Raji (cell line): ENCODE data around the gene OR2T2.
"Not testable (repeated sequence)": the region's sequence is repeated elsewhere in the genome, so short reads cannot be mapped to it uniquely, and the experiment has no call there.

Source experiments
- POLR2A ChIP-seq: IDR thresholded peaks from 2 replicates; pipeline ENCODE4 v1.6.1; 2011; ENCODE audit warnings: low read depth, low read length, control low read depth; ENCODE audit not compliant: insufficient read depth

Gene OR2T2, protein sequence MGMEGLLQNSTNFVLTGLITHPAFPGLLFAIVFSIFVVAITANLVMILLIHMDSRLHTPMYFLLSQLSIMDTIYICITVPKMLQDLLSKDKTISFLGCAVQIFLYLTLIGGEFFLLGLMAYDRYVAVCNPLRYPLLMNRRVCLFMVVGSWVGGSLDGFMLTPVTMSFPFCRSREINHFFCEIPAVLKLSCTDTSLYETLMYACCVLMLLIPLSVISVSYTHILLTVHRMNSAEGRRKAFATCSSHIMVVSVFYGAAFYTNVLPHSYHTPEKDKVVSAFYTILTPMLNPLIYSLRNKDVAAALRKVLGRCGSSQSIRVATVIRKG

DNA sequence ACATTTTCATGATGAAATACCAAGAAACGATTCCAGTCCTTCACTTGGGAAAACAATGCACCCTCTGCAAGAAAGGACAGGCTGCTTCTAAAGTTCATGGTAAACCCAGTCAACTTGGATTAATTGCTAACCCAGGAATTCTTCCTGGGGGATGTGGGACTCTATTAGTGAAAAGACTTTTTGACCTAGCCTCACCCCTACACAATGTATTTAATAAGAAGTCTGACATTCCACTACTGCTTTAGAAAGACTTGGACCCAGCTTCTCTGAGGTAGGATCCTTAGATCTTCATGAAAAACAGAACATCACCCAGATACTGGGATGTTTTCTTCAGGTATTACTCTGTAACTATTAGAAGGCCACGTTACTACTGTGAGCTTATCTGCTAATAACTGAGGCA is at the start of gene OR2T2:
Gene OR2T2, plus strand, starts transcription at position 239 of the 400 bp plus-strand sequence. CDS start 7,161 bp downstream, outside the sequence.
- TF ChIP-seq POLR2A = not testable (repeated sequence)

DNA sequence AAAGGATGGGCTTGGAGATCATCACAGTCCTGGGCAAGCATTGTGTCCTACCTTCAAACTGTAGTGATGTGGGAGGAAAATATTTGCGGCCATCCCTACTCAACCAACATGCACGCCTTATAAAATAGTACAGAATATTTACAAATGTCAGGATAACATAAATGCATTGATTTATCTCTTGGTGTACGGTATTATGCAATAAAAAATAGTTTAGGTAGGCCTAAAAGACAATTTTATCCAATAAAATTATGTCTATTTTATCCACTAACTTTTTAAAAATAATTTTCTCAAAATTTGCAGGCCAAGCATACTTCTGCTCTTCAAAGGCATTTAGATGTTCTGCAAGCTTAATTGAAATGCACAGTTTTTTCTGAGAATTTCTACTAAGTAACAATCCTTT is 42.7 kb upstream of the OR2T2 start, which contains the start of gene OR2T1:
Gene OR2T1, plus strand, starts transcription at position 301 of the 400 bp plus-strand sequence. CDS start 3,100 bp downstream, outside the sequence.
- no peak for TF ChIP-seq POLR2A

DNA sequence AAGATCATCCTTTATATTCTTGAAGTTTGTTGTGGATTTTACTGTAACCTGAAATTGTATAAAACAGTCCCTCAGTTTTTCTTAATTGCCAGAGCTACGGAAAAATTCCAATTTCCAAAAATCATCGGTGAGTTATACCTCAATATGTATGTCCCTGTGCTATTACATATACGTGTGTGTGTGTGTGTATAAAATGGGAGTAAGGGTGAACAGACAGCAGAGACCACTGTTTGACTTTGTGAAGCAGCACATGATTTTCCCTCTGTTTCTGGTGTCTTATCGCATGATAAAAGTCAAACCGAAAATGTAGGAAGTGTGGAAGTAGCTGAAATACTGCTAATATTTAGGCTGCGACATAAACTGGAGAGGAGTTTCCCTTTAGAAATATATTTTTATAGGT is 41.4 kb upstream of the OR2T2 start:
- no peak for TF ChIP-seq POLR2A

DNA sequence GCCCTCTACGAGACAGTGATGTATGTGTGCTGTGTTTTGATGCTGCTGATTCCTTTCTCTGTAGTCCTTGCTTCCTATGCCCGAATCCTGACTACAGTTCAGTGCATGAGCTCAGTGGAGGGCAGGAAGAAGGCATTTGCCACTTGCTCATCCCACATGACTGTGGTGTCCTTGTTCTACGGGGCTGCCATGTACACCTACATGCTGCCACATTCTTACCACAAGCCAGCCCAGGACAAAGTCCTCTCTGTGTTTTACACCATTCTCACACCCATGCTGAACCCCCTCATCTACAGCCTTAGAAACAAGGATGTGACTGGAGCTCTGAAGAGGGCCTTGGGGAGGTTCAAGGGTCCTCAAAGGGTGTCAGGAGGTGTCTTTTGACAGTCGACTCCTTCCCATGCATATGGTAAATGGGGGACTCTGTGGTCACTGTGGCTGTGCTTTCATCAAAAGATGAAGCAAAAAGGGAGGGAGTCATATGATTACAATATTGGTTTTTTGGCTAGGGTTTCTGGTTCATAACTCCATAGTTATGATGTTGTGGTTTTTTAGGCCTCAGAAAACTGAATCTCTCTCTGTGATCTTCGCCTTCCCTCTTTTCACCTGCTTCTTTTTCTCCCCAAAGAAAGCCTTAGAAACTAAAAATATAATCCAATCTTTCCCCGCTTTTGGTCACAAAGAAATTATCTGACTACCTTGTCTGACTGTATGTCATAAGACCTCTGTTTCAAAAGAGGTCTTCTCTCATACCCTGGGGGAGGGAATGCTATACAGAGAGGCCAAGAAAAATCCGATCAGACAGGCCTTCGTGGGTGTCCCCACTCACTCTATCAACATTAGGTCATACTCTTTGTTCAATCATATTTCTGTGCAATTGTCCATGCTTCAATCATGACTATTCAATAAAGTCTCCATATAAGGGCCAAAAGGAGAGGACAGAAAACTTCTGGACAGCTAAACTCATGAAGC is 38.4 kb upstream of the OR2T2 start:
- TF ChIP-seq POLR2A = no peak

DNA sequence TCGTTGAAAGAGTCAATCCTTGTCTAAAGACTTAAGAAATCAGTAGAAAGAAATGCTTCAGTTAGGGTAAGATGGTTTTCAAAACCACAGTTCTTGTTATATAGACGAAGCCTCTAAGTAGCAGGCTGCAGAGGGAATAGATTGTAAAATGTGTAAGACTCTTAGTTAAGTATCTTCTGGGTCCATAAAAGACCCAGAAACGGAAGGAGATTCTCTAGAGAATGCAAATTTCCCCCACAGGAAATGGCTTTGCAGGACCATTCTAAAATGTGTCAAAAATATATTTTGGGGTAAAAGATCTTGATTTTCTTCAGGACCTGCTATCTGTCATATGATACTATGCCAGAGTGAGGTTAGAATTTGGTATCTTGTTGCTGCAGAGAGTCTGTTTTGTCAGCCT is 29.2 kb upstream of the OR2T2 start:
- TF ChIP-seq POLR2A = no peak

DNA sequence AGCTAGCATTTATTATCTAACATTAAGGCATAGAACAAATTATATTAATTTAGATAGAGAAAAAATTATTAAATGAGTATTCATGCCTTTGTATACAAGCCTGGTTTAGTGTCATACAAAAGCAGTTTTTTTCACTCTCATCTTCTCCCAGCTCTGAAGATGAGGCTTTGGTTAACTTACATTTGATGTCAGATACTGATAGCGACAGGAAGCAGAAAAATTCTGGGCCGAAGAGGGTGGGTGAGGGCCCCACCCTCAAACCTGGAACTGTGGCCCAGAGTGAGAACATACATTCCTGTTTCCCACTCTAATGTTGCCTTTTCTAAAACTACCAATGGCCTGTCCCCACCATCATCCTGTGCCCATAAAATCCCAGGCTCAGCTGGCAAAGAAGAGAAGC is 27.6 kb upstream of the OR2T2 start:
- no peak for TF ChIP-seq POLR2A

DNA sequence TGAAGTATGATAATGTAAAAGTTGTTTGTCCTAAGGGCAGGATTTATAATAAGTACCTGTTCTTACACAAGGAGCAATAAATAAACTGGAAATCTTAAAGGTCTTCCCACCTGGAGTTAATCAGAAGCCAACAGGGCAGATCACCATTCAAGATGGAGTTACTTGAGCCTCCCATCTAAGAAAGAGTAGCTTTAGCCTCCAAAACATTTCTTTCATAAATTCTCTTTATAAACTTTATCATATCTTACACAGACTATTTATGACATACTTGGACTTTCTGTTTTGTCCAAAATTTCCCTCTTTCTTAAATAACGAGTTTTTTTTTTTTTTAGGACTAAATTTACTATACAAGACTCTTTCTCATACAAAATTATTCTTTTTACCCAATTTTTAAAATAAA is 24.1 kb upstream of the OR2T2 start:
- no peak for TF ChIP-seq POLR2A

DNA sequence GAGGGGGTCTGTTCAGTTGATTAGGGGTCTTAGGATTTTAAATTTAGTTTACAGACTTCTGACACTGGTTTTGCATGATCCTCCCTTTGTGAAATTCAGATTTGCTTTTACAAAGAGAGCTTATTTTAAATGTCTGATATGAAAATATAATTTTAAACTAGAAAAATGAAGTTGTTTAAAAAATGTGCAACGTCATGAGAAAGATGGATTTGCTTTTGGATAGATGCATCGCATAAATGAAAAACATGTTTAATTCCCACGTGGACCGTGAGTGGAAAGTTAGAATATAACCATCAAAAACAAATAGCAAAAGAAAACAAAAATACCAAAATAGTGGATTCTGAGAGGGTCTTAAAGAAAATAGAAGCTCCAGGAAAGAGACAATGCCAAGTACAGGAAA is 25.7 kb downstream of the OR2T2 start:
- no peak for TF ChIP-seq POLR2A

DNA sequence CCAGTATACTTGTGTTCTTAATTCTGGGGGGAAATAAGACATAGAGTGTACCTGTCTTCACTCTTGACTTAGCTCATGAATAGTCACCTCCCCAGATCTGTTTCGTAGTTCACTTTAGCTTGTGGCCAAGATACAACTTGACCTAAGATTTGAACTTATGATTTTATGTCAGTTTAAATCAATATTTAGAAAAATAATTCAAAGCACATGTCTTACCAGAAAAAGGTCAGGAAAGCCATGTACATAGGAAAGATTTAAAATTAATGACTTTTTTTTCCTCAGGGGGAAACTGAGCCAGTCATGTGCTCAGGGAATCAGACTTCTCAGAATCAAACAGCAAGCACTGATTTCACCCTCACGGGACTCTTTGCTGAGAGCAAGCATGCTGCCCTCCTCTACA is 27.6 kb downstream of the OR2T2 start, which contains the start of gene OR2T3:
Gene OR2T3, plus strand, starts transcription at position 301 of the 400 bp plus-strand sequence. Its CDS starts 0 bp downstream, at position 301.
- TF ChIP-seq POLR2A = not testable (repeated sequence)

DNA sequence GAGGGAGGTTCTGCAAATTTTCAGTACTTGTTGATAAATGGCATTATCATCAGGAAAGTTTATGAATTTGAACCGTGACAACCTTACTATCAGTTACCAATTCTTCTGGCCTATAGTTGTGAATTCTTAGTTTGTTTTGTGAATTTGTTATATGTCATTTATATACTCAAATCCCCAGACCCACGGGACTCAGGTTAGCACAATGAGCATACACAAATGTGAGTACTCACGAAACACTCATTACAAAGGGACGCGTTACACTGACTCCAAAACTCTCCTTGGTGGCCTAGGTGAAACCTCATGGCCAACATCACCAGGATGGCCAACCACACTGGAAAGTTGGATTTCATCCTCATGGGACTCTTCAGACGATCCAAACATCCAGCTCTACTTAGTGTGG is 42.9 kb downstream of the OR2T2 start, which contains the start of gene OR2T5:
Gene OR2T5, plus strand, starts transcription at position 301 of the 400 bp plus-strand sequence. Its CDS starts 0 bp downstream, at position 301.
- TF ChIP-seq POLR2A = not testable (repeated sequence)
